Measurements from ENCODE around the gene RILPL1. TPM values are rescaled to one million over a fixed set of nuclear protein-coding genes. Genes with fewer than 3 reads are reported as not detected.
"Not testable (repeated sequence)": the region's sequence is repeated elsewhere in the genome, so short reads cannot be mapped to it uniquely, and the experiment has no call there.

RILPL1 gene
- total RNA-seq, 2 experiments from 2014 or later, result 0.38 to 0.86 TPM

DNA sequence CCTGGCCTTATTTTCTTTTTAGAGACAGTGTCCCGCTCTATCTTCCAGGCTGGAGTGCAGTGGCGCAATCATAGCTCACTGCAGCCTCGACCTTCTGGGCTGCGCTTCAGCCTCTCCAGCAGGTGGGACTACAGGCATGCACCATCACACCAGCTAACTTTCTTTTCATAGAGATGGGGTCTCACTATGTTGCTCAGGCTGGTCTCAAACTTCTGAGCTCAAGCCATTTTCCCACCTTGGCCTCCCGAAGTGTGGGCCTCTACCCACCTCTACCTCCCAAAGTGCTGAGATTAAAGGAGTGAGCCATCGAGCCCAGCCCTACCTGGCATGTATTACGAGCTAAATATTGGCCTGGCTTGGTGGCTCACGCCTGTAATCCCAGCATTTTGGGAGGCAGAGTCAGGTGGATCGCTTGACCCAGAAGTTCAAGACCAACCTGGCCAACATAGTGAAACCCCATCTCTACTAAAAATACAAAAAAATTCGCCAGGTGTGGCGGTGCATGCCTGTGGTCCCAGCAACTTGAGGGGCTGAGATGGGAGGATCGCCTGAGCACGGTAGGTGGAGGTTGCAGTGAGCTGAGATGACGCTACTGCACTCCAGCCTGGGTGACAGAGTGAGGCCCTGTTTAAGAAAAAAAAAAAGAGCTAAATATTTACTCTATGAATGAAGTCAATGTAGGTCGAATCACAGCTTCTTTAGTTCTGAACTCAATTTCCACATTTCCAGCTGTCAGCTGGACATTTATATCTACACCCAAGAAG is 7.6 kb upstream of the RILPL1 start:
- ChIA-PET CTCF (ENCODE audit: unreplicated experiment) (no interaction called here), POLR2A (interaction anchor here (0.6 to 0.8 kb wide), 2 partner anchors 34 to 40 kb away, joined by 3 to 5 read pairs; no protein-coding TSS in a partner anchor)
- H3K4me3 ChIP-seq (ENCODE audit: low read depth, low read length, poor library complexity, severe bottlenecking), result no peak overlapping the region
- no peak for DNase-seq (ENCODE audit: low spot score)
- H2AFZ ChIP-seq (ENCODE audit: low read length), result no peak overlapping the region
- no peaks in the 10 kb centered on the region for H3K79me2 ChIP-seq (ENCODE audit: insufficient read depth, low read depth, low read length)
- no TSS peak for BruUV-seq (replicated peaks)
- TF ChIP-seq, protein P1, sequence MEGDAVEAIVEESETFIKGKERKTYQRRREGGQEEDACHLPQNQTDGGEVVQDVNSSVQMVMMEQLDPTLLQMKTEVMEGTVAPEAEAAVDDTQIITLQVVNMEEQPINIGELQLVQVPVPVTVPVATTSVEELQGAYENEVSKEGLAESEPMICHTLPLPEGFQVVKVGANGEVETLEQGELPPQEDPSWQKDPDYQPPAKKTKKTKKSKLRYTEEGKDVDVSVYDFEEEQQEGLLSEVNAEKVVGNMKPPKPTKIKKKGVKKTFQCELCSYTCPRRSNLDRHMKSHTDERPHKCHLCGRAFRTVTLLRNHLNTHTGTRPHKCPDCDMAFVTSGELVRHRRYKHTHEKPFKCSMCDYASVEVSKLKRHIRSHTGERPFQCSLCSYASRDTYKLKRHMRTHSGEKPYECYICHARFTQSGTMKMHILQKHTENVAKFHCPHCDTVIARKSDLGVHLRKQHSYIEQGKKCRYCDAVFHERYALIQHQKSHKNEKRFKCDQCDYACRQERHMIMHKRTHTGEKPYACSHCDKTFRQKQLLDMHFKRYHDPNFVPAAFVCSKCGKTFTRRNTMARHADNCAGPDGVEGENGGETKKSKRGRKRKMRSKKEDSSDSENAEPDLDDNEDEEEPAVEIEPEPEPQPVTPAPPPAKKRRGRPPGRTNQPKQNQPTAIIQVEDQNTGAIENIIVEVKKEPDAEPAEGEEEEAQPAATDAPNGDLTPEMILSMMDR (conservative IDR thresholded peaks at IDR 0.05; ENCODE audit: low read length), result no peak
- no peak for TF ChIP-seq EZH2phosphoT487 (IDR thresholded peaks at IDR 0.05; ENCODE audit: borderline replicate concordance, low read depth, low read length)
- no peaks in the 10 kb centered on the region for H4K20me1 ChIP-seq (ENCODE audit: insufficient read depth, low read length)
- H3K36me3 ChIP-seq (ENCODE audit: insufficient read depth, low read length), result no peaks in the 10 kb centered on the region
- intact Hi-C loops (cut with micrococcal nuclease; ENCODE audit: unreplicated experiment), result no loop called here
- H3K9me2 ChIP-seq (ENCODE audit: insufficient read depth, low read length), result no peaks in the 10 kb centered on the region
- no peaks in the 10 kb centered on the region for H3K4me1 ChIP-seq (ENCODE audit: insufficient read depth, low read length, poor library complexity, severe bottlenecking)
- H3K4me2 ChIP-seq (ENCODE audit: low read length), result no peak overlapping the region
- no peak overlapping the region for H3K27ac ChIP-seq (ENCODE audit: low read depth, low read length, poor library complexity, severe bottlenecking)
- no peaks in the 10 kb centered on the region for H3K9me3 ChIP-seq (ENCODE audit: low read length)

DNA sequence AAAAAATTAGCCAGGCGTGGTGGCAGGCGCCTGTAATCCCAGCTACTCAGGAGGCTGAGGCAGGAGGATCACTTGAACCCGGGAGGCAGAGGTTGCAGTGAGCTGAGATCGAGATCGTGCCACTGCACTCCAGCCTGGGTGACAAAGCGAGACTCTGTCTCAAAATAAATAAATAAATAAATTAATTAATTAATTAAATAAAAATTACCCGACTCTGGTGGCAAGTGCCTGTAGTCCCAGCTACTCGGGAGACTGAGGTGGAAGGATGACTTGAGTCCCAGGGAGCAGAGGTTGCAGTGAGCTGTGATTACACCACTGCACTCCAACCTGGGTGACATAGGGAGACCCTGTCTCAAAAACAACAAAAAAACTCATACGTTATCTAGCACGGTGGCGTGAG is 2.4 kb upstream of the RILPL1 start:
- H3K27ac ChIP-seq (ENCODE audit: low read depth, low read length, poor library complexity, severe bottlenecking); CTCF ChIA-PET (ENCODE audit: unreplicated experiment): not testable (repeated sequence)
- POLR2A ChIA-PET, result interaction anchor here (0.5 to 0.7 kb wide), 2 partner anchors 94 to 237 kb away, joined by 3 read pairs; no protein-coding TSS in a partner anchor

DNA sequence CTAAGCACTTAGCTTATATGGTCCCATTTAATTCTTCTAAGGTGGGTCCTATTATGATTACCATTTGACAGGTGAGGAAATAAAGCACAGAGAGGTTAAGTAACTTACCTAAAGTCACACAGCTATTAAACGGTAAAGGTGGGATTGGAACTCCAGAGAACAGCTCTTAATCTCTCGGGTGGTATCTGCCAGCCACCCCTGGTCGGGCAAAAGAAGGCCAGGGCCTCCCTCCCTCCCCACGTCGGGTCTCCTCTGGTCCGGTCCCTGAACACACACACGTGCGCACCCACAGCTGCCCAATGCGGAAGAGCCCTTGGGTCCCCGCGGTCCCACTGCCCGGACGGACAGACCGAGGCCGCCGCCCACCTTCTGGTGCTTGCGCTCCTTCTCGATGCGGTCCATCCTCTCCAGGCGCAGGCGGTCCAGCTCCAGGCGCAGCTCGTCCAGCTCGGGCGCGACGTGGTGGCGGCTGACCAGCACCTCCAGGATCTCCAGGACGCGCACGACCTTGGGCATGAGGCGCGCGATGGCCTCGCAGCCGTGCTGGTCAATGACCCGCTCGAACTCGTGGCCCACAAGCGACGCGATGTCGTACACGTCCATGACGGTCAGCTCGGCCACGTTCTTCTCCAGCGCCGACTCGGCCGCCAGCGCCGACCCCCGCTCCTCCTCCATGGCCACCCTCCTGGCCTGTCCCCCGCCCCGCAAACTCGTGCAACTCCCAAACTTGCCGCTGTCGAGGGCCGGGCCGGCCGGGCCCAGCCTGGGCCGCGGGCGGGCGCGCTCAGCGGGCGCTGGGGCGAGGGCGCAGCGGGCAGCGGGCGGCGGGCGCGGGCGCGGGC is 490 bp downstream of the RILPL1 start:
- intact Hi-C loops (cut with micrococcal nuclease; ENCODE audit: unreplicated experiment), result loop anchor here (5.0 kb wide), 1 partner anchor 49 kb away; the partner anchor contains the start of gene TMED2
- TF ChIP-seq EZH2phosphoT487 (IDR thresholded peaks at IDR 0.05; ENCODE audit: borderline replicate concordance, low read depth, low read length), result no peak
- TF ChIP-seq, protein P1 (conservative IDR thresholded peaks at IDR 0.05; ENCODE audit: low read length), result no peak
- no peaks in the 10 kb centered on the region for H3K79me2 ChIP-seq (ENCODE audit: insufficient read depth, low read depth, low read length)
- H3K27ac ChIP-seq (ENCODE audit: low read depth, low read length, poor library complexity, severe bottlenecking), result no peak overlapping the region
- no TSS peak for BruUV-seq (replicated peaks)
- ChIA-PET POLR2A (interaction anchor here (0.6 kb wide), 2 partner anchors 49 to 376 kb away, joined by 4 read pairs; no protein-coding TSS in a partner anchor), CTCF (ENCODE audit: unreplicated experiment) (no interaction called here)
- no peaks in the 10 kb centered on the region for H3K36me3 ChIP-seq (ENCODE audit: insufficient read depth, low read length)
- H4K20me1 ChIP-seq (ENCODE audit: insufficient read depth, low read length), result no peaks in the 10 kb centered on the region
- no peaks in the 10 kb centered on the region for H3K9me2 ChIP-seq (ENCODE audit: insufficient read depth, low read length)
- H3K9me3 ChIP-seq (ENCODE audit: low read length), result no peaks in the 10 kb centered on the region
- DNase-seq (ENCODE audit: low spot score), result peak; percentile 19
- peak overlapping the region; percentile 68 for H3K4me2 ChIP-seq (ENCODE audit: low read length)
- H3K4me1 ChIP-seq (ENCODE audit: insufficient read depth, low read length, poor library complexity, severe bottlenecking), result peaks cover 21% of the 10 kb centered on the region
- H3K4me3 ChIP-seq (ENCODE audit: low read depth, low read length, poor library complexity, severe bottlenecking), result peak overlapping the region; percentile 66
- no peak overlapping the region for H2AFZ ChIP-seq (ENCODE audit: low read length)

More for the DNA sequence above, 2.4 kb upstream of the RILPL1 start:
- H3K4me1 ChIP-seq (ENCODE audit: insufficient read depth, low read length, poor library complexity, severe bottlenecking), result peaks cover 21% of the 10 kb centered on the region
- H3K4me3 ChIP-seq (ENCODE audit: low read depth, low read length, poor library complexity, severe bottlenecking); DNase-seq (ENCODE audit: low spot score); H2AFZ ChIP-seq (ENCODE audit: low read length); BruUV-seq (replicated peaks); H3K79me2 ChIP-seq (ENCODE audit: insufficient read depth, low read depth, low read length); intact Hi-C loops (cut with micrococcal nuclease; ENCODE audit: unreplicated experiment); H3K4me2 ChIP-seq (ENCODE audit: low read length); H4K20me1 ChIP-seq (ENCODE audit: insufficient read depth, low read length); H3K36me3 ChIP-seq (ENCODE audit: insufficient read depth, low read length); H3K9me3 ChIP-seq (ENCODE audit: low read length); H3K9me2 ChIP-seq (ENCODE audit: insufficient read depth, low read length): not testable (repeated sequence)
